ENCODE measurements around the gene FADS3.

FADS3 gene

DNA sequence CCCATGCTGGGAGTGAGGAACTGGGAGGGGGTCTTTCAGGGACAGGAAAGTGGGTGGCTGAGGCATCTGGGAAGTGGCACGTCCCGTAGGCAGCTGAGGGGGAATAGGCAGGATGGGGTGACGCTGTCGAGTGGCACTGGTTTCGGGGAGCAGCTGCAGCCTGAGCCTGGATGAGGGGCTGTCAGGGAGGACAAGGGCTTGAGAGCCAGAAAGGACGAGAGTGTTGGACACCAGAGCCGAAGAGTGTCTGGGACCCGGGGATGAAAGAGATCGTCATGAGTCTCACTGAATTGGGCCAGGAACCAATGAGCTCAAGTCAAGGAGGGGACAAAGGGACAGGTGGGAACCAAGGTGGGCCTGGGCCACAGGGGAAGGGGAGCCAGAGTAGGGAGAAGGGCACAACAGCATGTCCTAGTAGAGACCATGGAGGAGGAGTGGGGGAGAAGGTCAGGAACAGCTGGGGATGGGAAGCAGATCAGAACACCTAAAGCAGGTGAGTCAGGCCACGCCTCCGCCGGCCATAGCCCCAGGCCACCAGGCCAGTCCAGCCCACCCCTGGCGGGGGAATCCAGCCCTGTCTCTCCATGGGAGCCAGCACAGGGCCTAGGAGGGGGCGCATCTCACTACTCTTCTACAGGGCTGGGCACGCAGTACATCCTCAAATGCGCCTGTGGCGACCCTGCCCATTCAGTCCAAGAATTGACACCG, 21.8 kb upstream of the FADS3 start:
- no peak for DNase-seq

DNA sequence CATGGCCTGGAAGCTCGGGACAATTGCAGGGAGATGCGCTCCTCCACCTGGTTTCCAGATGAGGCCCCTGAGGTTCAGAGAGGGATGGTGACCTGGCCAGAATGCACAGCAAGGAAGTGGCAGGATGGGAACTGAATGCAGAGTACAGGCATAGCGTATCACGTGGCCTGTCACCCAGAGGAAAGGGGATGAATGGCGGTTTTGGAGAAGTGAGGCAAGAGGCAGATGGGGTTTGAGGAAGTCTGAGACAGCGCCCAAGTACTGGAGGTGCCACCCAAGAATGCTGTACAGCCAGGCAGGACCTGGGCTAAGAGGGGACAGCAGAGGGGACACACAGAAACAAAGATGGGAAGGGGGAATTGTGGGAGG, 21.2 kb upstream of the FADS3 start:
- DNase-seq: no peak

DNA sequence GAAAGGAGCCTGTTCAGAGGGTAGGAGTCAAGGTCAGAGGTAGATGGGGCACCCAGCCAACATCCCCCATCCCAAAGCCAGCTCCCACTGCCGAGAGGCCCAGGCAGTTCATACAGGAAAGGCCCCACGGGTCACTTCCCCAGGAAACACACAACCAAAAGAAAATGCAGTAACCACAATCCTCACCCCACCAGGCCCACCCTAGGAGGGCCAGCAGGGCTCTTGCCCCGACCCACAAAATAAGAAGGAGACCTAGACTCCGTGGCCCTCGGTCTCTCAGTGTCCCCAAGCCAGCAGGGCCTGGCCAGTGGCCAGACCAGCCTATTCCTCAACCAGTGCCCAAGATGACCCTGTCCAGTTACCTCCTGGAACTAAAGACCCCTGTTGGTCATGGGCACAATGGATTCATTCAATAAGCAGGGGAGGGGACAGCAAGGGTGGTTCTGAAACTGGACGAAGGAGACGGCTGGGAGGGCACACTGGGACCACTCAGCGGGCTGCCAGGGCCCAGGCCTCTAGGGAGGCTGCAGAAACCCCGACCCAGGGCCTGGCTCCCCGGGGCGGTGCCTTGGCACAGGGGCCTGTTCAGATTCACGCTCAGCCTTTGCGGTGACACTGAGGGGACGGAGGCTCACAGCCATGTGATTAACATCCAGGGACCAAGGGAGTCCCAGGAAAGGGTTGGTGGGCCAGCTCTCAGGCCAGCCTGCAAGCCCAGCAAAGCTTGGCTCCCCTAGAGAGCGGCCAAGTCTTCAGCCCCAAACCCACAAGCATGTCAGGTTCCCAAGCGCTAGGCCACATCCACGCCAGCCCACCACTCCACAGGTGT, 20.6 kb upstream of the FADS3 start:
- no peak for DNase-seq

DNA sequence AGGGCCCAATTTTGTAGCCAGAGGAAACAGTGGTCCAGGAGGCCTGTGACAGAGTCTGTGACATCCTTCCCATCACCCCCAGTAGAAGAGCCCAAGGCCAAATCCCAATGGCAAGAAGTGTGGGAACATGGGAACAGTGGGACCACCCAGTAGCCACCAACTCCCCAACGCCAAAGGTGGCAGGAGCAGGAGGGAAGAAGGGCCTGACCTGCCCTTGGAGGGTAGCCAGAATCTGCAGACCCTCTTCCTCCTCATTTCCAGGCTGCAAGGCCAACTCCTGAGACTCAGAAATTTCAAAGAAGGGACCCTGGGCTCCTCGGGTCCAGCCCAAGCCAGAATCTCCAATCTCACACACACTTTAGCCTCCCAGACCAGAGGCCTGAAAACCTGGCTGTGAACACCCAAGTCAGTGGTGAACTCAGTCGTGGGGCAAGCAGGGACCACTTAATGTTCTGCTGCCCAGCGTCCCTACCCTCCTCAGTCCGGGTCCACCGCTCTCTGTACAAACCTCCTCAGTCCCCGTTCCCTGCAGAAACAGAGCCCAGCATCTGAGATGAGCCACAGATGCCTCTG, 19.9 kb upstream of the FADS3 start:
- no peak for DNase-seq

DNA sequence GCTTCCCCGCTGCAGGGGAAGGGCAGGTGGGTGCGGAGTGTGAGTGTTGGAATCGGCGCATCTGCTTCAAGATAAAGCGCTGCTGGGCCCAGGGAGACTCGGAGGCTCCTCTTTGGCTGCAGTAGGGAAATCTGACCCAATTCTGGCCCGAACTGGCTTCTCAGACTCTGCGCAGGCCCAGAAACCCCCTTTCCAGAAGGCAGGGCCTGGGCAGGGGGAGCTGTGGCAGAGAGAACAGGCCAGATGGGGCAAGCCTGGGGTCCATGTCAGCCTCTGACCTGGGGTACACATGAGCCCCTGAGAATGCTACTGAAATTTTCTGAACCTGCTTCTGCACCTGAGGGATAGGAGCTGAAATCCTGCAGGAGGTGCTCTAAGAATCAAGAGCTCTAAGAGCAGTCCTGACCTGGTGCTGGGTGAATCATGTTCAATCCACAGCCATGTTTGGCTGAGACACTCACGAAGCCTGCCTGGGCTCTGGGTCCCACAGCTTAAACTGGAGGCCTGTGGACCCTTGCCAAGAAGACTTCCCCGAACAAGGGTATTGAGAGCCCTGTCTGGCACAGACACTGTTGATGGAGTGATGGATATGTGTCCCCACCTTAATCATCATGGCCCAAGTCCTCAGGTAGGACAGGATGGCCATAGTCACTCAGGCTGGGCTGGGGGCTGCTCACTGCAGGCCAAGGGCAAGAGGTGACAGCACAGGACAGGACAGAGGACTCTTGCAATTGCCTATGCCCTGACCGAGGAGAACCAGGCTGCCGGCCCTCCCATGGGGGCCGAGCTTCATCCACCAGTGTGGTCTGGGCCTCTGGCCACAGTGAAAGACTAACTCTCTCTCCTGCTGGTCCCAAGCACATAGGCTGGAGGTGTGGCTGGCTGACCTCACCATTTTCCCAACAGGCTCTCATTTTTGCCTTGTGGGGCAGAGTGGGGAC, 19.1 kb upstream of the FADS3 start:
- no peak for DNase-seq

DNA sequence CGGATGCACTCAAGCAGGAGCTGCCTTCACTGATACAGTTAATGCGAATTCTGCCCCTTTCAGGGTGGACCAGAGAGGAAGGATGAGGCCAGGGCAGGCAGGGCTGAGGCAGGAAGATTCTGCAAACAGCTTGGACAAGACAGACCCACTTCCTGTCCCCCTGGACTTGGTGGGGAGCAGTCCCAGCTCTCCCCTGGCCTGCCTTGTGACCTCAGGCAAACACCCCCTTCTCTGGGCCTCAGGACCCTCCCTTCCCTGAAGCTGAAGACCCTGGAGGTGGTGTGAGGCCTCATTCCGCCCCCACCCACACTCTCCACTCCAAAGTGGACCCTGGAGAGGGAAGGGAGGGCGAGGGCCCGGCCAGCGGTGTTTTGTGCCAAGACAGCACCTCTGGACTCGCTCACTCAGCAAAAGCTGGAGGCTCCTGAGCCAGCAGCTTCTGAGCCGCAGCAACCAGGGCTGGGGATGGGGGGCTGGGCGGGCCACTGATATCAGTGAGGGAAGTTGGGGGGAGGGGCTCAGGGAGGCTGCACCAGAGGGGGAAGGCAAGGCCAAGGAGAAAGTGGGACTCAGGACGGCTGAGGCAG, 17.5 kb upstream of the FADS3 start:
- no peak for DNase-seq

DNA sequence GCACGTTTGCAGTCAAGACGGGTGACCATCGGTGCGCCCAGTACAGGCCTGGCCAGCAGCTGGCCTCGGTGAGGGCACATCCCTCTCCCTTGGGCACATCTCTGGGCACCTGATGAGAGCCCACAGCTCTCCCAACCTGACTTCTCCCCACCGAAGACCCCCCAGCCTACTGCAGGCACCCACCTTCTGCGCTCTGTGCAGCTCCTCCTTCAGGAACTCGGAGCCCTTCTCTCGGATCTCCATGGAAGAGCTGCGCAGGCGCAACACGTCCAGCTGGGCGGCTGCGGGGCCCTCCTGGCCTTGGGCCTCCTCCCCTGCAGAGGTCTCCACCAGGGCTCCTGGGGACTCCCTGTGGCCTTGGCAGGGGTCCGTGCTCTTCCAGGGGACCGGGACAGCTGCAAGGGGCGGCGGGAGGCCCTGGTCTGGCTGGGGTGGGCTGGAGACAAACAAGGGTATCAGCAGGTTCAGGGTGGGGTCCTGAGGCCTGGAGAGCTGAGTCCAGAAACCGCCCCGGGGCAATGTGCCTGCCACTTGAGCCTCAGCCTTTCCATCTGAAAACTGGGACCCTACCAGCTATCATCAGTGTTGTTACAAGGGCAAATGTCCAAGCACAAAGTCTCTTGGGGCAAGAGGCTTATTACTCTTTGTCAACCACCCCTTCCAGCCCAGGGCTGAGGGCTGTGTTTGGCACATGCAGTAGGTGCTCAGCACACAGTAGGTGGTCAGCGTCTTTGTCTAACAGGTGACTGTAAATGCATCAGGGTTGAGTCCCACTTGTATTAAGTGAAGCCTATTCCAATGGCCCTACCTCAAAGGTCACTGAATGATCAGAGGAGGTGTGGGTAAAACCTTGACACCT, 16.8 kb upstream of the FADS3 start:
- no peak for DNase-seq

DNA sequence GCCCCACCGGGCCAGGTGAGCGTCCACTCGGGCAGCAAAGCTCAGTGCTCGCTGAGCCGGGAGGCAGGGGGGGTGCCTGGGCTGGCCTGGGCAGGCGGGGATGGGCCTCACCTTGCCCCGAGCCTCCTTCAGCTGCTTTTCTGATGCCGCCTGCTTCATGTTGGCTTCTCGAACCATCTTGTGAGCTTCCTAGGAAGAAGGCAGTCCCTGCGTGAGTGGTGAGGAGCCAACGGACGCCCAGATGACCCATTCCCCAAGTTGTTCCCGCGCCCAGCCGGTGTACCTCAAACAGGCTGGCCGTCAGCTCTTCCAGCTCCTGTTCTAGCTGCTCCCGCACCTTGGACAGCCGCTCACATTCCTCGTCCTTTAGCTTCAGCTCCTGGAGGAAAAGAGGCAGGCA, 15.9 kb upstream of the FADS3 start:
- no peak for DNase-seq

DNA sequence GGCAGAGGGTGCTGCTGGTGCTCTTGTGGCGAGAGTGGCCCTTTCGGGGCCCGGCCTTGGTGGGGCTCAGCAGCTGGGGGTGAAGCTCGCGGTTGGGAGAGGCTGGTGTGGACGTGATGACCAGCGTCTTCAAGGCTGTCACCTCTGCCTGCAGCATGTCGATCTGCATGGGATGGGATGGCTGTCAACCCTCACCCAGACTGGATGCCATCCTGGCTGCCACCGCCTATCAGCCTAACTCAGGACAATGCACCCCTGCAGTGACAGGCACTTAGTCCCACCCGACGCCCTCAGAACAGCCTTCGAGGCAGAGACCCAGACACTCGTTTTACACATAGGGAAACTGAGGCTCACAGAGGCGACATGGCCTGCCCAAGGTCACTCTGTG, 15.2 kb upstream of the FADS3 start:
- no peak for DNase-seq

DNA sequence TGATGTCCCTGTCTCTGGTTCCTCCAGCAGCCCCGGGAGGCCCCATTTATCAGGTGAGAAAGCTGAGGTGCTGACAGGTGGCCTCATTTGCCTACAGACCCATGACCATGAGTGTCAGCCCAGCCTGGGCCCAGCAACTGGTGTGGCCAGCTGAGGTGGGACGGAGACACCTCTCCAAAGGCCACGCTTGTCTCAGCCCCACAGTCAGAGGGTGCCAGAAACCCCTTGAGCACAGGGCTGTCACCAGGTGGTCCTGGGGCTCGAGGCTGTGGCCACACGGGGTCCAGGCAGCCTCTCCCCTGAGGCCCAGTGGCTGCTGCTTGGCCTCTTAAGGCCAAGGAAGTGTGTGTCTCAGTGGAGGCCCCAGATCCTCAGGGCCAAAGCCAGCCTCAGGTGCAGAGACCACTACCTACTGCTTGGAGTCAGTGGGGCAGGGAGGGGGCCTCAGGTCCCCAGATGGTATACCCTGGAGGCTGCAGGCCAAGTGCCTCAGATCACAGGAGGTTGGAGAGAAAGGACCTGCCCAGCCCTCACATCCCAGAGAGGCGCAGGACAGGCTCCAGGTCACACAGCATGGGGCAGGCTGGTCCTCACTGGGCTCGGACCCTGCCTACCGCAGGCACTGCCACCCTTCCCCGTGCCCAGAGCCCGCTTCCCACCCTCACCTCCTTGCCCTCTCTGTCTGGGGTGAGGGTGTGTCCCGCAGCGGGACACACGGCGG, 14.6 kb upstream of the FADS3 start:
- DNase-seq: no peak

DNA sequence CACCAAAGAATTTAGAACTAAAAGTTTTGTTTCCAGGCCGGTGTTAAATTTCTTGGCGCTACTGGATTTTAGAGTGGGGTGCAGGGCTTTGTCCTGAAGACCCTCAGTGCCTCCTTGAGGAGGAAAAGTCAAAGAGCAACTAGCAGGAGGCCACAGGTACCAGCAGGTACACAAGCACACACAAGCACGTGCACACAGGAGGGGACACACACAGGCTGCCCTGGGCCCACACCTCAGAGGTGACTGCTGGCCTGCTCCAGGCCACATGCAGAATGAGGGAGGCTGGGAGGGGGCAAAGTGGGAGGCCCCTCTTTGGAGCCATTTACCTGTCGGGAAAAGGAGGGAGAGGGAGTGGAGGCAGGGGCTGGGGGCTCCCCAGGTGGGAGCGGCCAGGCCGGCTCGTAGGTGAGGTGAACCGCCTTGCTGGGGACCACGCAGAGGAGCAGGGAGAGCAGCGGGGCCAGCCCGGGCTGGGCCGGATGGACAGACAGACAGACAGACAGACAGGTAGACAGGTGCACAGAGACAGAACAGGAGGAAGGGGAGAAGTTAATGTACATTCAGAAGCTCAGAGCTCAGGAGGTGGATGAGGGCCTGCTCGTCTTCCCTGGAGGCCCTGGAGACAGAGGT, 13.8 kb upstream of the FADS3 start:
- DNase-seq: no peak

DNA sequence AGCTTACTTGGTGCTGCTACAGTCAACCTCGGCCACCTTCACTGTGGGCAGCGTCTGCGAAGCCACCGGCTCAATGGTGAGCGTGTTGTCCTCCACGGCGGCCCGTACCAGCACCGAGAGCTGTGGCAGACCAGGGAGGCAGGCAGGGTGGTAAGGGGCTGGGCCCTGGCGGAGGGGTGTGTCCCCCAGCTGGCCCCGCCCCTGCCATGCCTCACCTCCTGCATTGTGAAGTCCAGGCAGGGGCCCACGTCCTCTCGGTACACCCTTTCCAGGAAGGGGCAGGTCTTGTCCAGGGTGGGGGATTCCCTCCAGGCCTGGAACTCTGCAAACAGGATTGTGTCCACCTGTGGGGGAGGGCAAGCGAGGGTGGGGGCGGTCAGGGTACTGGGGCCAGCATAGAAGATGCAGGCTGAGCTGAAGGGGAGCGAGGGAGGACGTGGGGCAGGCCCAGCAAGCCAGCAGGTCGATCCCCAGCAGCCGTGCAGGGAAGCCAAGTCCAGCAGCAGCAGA, 13.2 kb upstream of the FADS3 start:
- no peak for DNase-seq

DNA sequence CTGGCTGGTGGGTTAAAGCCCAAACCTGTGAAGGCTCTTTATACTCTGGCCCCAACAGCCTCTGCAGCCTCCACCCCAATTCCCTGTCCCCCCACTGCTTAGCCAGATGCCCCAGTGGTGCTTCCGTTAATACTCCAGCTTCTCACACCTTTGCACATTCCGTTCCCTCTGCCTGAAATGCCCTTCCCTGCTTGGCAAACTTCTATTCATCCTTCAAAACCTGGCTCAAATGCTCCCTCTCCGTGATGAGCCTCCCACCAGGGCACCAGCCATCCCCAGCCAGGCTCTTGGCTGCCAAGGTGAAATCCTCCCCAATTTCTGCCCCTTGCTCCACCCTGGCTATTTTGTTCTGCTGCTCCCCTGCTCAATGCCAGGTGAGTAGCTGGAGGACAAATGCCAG, 12.5 kb upstream of the FADS3 start:
- DNase-seq: no peak

DNA sequence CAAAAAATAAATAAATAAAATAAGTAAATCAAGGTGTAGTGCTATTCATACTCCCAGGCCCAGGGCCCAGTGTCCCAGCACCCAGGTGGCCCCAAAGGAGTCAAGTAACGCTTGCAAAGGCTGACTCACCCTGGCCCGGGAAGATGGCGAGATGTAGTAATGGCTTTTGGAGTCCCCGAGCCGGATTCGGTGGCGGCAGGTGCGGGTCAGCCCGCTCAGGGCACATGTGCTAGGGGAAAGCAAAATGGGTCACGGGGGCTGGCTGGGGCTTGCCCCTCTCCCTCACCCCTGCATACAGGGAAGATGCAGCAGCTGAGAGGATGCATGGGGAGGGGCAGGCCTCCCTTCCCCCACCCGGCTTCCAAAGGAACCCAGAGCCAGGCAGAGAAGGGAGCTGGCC, 11.0 kb upstream of the FADS3 start:
- DNase-seq: no peak

DNA sequence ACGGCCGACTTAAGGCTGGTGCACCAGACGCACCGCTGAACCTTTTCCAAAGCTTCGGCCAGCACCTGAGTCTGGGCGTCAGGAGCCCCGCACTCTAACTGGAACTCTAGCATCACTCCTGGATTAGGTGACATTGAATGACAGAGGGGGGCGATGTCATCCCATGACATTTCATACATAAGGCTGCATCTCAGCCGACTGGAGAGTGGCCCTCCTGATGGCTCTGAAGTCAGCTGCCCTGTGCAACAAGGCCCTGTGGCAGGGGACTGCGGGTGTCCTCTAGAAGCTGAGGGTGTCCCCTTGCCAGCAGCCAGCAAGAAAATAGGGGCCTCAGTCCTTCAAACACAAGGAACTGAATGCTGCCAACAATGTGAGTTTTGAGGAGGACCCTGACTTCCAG, 10.1 kb upstream of the FADS3 start:
- no peak for DNase-seq

DNA sequence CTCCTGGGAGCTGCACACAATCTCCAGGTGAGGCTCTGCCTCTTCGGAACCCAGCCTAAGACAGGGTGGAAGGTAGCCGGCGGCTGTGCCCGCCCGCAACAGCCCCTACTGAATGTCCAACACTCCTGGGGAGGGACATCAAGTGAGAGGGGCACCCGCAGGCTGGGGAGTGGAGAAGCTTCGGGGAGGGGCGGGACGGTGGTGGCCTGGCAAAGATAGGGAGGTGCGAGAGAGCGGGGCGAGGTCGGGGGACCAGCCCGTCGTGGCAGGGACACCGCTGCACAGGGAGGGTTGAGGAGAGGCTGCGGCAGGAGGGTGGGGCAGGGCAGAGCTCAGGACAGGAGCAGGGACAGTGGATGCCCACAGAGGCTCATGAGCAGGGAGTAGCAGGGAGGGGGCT, 8.9 kb upstream of the FADS3 start:
- DNase-seq: no peak

DNA sequence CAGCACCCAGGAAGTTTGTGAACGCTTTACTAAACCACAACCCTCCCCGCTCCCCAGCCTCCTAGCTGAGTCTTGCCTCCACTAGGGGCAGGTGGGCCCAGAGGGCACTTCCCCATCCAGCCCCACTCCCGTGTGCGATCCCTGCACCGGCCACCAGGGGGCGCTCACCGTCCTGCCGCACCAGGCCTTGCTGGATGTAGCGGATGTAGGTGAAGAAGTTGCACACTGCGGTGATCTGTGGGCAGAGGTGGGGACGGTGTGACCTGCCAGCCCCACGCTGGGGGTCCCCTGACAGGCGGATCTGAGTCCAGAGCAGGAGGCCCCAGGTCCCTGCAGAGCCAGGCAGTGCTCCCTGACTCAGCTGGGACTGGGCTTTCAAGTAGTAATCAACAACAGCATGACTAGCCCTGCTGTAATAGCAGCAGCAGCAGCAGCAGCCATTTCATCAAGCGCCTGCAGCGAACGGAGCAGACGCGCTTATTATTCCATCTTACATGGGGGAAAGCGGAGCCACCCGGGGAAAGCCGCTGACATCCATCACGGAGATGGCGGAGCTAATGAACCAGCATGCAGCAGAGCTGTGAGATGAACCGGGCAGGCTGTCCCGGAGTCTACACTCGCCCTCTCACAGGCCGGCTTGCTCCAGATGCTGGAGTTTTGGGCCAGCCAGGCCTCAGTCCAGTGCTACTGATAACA, 7.9 kb upstream of the FADS3 start:
- peak; percentile 22 for DNase-seq

DNA sequence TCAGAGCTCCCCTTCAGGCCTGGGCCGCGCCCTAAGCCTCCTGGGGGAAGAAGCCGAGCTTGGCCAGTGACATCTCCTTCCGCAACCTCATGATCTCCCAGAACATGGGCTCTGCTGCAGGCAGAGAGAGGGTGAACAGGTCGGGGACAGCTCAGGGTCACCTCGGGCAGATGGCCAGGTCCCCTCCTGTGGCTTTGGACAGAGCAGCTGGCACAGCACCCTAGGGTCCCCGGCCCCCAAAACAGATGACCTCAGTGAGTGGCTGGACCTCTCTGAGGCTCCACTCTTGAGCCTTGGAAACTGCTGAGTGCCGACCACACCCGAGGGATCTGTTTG, 6.9 kb upstream of the FADS3 start:
- DNase-seq: no peak

DNA sequence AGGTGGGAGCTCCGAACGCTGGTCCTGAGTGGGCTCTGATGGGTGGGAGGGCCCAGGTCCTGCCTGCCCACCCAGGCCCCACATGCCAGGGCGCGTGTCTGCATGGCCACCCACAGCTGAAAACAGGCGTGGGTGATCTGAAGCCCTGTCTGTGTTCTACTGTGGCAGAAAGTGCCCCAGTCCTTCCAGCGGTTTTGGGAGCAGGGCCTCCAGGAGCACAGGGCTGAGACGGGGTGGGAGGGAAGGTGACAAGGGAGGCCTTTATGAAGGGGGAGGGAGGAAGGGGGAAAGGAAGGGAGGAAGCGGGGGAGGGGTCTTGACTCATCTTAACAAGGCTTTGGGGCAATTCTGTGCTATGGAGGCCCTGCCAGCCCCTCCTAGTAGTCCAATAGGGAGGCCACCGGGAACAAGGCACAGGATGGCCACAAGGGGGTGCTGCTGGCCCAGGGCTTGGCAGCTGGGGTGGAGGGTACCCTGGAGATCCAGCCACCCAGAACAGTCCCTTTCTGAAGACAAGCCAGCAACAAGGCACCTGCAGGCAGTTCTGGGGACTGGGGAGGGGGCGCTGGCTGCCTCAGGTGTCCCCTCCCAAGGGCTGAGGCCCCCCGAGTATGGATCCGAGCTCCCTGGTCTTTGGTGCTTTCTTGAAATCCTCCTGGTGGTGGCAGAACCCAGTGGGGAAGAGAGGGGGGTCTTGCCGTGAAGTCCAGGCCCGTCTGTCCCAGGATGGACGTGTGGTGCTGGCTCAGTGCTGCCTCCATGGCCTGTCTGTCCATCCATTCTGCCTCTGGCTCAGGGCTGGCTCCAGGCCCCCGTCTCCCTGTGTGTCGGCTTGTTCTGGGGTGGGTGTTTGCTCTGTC, 6.3 kb upstream of the FADS3 start:
- DNase-seq: peak; percentile 6

Data from NCI-H1417 treated with DMSO at 0.1 percent for 48 hours (cell line).